SK-N-SH (cell line): Measurements from ENCODE around the gene TET1.

Experiments
- CHD2 ChIP-seq: fragments of 150-350 bp; IDR thresholded peaks from 2 replicates; pipeline ENCODE4 v1.6.1; 2018; ENCODE audit warnings: low read length; ENCODE audit not compliant: partially characterized antibody
- CTCF ChIP-seq: fragments of 200-600 bp; sonication (generic); IDR thresholded peaks from 2 replicates; pipeline ENCODE4 v1.6.1; 2017; ENCODE audit warnings: antibody characterized with exemption, mild to moderate bottlenecking, moderate library complexity
- MAX ChIP-seq: IDR thresholded peaks from 2 replicates; pipeline ENCODE4 v1.4.0; 2012; ENCODE audit warnings: low read depth
- MXI1 ChIP-seq: IDR thresholded peaks from 2 replicates; pipeline ENCODE4 v1.6.1; 2012; ENCODE audit warnings: mild to moderate bottlenecking, low read depth, low read length, improper control_type of control experiment
- POLR2AphosphoS5 ChIP-seq: IDR thresholded peaks from 2 replicates; pipeline ENCODE4 v1.6.1; 2012; ENCODE audit warnings: low read depth, low read length
- RXRA ChIP-seq: IDR thresholded peaks from 2 replicates; pipeline ENCODE4 v1.4.0; 2012; ENCODE audit warnings: low read depth, mild to moderate bottlenecking, borderline replicate concordance
- SMC3 ChIP-seq: IDR thresholded peaks from 2 replicates; pipeline ENCODE4 v1.6.1; 2012; ENCODE audit warnings: low read depth, low read length, improper control_type of control experiment
- USF2 ChIP-seq: fragments of 150-350 bp; IDR thresholded peaks from 2 replicates; pipeline ENCODE4 v1.6.1; 2017; ENCODE audit warnings: antibody characterized with exemption, low read length, low read depth, borderline replicate concordance

GRCh38 chr10:68543004-68543918 lies 16.9 kb upstream of the TET1 start:
- TF ChIP-seq MXI1, result no peak
- TF ChIP-seq POLR2AphosphoS5, result no peak
- TF ChIP-seq CTCF, result no peak
- TF ChIP-seq SMC3, result no peak
- no peak for TF ChIP-seq CHD2
- TF ChIP-seq MAX, result no peak
- no peak for TF ChIP-seq USF2
- no peak for TF ChIP-seq RXRA
